ENCODE results near the gene AMHR2. TPM values are rescaled to one million over a fixed set of nuclear protein-coding genes. Genes with fewer than 3 reads are reported as not detected.

AMHR2 gene
- total and polyA plus RNA-seq, 9 of the 15 experiments (the other 6 are each of a cell fraction or from before 2014, with no cell fraction given), result 8.9 to 49.7 (median 19.3) TPM

DNA sequence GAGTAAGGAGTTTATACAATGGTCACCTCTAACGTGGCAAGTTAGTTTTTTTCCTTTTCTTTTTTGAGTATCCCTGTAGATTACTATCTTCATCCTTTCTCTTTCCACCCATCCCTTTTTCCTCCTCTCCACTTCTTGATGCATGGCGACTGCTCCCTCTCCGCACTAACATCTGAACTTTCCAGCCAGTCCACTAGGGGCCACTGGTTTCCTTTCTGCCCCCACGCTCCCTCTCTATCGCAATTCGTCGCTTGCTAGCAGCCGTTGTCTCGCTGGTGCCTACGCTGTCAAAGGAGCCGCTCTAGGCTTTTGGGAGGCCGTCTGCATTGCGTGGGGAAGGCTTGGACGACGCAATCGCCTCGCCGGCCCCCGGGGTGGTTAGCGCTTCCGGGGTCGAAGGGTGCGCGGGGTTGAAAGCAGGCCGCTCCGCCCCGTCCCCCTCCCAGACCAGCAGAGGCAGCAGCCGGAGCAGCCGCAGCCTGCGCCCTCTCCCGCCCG, 28.1 kb downstream of the AMHR2 start, which contains the start of gene PCBP2 (continued):
- TF ChIP-seq, protein P1, sequence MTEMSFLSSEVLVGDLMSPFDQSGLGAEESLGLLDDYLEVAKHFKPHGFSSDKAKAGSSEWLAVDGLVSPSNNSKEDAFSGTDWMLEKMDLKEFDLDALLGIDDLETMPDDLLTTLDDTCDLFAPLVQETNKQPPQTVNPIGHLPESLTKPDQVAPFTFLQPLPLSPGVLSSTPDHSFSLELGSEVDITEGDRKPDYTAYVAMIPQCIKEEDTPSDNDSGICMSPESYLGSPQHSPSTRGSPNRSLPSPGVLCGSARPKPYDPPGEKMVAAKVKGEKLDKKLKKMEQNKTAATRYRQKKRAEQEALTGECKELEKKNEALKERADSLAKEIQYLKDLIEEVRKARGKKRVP (CRISPR knock-in tag; IDR thresholded peaks at IDR 0.05), result peak; percentile 83
- TF ChIP-seq MXI1 (IDR thresholded peaks at IDR 0.05; ENCODE audit: low read depth, low read length) (peak; percentile 63; the same call in 1 of the 2 replicates), SP2 (IDR thresholded peaks at IDR 0.05; ENCODE audit: extremely low read depth, low read depth, low read length, poor library complexity, severe bottlenecking) (peak; percentile 100), RB1 (IDR thresholded peaks at IDR 0.05; ENCODE audit: low read depth) (peak; percentile 96), L3MBTL2 (IDR thresholded peaks at IDR 0.05) (0 out of 2 replicates have a peak, but pooled peaks have one; percentile 20), HDGF (IDR thresholded peaks at IDR 0.05) (peak; percentile 83; the same call in 1 of the 2 replicates), ZNF354B (CRISPR knock-in tag; IDR thresholded peaks at IDR 0.05) (no peak), ZNF41 (CRISPR knock-in tag; conservative IDR thresholded peaks at IDR 0.05) (no peak), MTA3 (IDR thresholded peaks at IDR 0.05; ENCODE audit: borderline replicate concordance) (peak; percentile 96), FUS (optimal IDR thresholded peaks at IDR 0.05; ENCODE audit: low read depth, low read length) (no peak), SPI1 (IDR thresholded peaks at IDR 0.05; ENCODE audit: borderline replicate concordance, low read depth, low read length) (0 out of 2 replicates have a peak, but pooled peaks have one; percentile 1)
- TF ChIP-seq, protein P2, sequence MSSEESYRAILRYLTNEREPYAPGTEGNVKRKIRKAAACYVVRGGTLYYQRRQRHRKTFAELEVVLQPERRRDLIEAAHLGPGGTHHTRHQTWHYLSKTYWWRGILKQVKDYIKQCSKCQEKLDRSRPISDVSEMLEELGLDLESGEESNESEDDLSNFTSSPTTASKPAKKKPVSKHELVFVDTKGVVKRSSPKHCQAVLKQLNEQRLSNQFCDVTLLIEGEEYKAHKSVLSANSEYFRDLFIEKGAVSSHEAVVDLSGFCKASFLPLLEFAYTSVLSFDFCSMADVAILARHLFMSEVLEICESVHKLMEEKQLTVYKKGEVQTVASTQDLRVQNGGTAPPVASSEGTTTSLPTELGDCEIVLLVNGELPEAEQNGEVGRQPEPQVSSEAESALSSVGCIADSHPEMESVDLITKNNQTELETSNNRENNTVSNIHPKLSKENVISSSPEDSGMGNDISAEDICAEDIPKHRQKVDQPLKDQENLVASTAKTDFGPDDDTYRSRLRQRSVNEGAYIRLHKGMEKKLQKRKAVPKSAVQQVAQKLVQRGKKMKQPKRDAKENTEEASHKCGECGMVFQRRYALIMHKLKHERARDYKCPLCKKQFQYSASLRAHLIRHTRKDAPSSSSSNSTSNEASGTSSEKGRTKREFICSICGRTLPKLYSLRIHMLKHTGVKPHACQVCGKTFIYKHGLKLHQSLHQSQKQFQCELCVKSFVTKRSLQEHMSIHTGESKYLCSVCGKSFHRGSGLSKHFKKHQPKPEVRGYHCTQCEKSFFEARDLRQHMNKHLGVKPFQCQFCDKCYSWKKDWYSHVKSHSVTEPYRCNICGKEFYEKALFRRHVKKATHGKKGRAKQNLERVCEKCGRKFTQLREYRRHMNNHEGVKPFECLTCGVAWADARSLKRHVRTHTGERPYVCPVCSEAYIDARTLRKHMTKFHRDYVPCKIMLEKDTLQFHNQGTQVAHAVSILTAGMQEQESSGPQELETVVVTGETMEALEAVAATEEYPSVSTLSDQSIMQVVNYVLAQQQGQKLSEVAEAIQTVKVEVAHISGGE (CRISPR knock-in tag; IDR thresholded peaks at IDR 0.05), result peak; percentile 35 to 92 (median 84); a peak in 5 of 6 replicates
- TF ChIP-seq, protein P3, sequence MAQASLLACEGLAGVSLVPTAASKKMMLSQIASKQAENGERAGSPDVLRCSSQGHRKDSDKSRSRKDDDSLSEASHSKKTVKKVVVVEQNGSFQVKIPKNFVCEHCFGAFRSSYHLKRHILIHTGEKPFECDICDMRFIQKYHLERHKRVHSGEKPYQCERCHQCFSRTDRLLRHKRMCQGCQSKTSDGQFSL (CRISPR knock-in tag; IDR thresholded peaks at IDR 0.05), result 0 out of 2 replicates have a peak, but pooled peaks have one; percentile 20
- TF ChIP-seq, protein P3 (tag; IDR thresholded peaks at IDR 0.05), result no peak
- TF ChIP-seq, protein P4, sequence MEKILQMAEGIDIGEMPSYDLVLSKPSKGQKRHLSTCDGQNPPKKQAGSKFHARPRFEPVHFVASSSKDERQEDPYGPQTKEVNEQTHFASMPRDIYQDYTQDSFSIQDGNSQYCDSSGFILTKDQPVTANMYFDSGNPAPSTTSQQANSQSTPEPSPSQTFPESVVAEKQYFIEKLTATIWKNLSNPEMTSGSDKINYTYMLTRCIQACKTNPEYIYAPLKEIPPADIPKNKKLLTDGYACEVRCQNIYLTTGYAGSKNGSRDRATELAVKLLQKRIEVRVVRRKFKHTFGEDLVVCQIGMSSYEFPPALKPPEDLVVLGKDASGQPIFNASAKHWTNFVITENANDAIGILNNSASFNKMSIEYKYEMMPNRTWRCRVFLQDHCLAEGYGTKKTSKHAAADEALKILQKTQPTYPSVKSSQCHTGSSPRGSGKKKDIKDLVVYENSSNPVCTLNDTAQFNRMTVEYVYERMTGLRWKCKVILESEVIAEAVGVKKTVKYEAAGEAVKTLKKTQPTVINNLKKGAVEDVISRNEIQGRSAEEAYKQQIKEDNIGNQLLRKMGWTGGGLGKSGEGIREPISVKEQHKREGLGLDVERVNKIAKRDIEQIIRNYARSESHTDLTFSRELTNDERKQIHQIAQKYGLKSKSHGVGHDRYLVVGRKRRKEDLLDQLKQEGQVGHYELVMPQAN (IDR thresholded peaks at IDR 0.05; ENCODE audit: borderline replicate concordance), result peak; percentile 56; the same call in 1 of the 2 replicates

Measured in K562 (cell line).